Measurements from ENCODE around the gene CLEC18C.
"Not testable (repeated sequence)": the region's sequence is repeated elsewhere in the genome, so short reads cannot be mapped to it uniquely, and the experiment has no call there.

The CLEC18C gene

DNA sequence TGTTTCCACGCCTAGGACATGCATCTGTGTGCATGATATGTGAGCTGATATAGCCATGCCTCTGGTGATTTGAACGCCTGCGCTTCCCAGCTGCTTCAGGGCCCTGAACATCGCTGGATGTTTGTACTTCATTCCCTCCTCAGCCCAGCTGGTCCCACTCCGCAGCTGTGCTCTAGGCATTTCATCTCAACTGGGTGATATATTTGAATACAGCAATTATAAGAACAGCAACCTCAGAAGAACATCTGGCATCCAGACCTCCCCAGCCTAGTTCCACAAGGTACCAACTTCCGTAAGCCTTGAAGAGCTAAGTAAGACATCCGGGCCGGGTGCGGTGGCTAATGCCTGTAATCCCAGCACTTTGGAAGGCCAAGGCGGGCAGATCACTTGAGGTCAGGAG is 6.9 kb upstream of the CLEC18C start:
- ATAC-seq (replicated peaks); H3K4me3 Mint-ChIP-seq; DNase-seq; H3K27me3 Mint-ChIP-seq; H3K4me1 Mint-ChIP-seq (ENCODE audit: low read depth in 2 of 2); H3K27ac Mint-ChIP-seq; H3K9me3 Mint-ChIP-seq: not testable (repeated sequence)
- H3K36me3 Mint-ChIP-seq (ENCODE audit: insufficient read depth), result peaks cover 11% of the 10 kb centered on the region

DNA sequence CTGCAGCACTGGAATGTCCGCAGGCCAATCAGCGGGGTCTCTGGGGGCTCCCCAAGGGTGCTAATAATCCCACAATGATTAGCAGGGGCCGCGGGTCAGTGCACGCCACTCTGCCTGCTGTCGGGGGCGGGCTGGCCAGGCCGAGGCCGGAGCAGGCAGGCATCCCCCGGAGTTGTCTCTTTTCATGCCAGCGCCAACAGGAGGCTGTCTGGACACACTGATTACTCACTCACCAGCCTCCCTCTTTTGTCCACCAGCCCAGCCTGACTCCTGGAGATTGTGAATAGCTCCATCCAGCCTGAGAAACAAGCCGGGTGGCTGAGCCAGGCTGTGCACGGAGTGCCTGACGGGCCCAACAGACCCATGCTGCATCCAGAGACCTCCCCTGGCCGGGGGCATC is 329 bp downstream of the CLEC18C start:
- H3K27ac Mint-ChIP-seq; DNase-seq; H3K36me3 Mint-ChIP-seq (ENCODE audit: insufficient read depth); H3K9me3 Mint-ChIP-seq; H3K27me3 Mint-ChIP-seq; H3K4me3 Mint-ChIP-seq; H3K4me1 Mint-ChIP-seq (ENCODE audit: low read depth in 2 of 2); ATAC-seq (replicated peaks): not testable (repeated sequence)

DNA sequence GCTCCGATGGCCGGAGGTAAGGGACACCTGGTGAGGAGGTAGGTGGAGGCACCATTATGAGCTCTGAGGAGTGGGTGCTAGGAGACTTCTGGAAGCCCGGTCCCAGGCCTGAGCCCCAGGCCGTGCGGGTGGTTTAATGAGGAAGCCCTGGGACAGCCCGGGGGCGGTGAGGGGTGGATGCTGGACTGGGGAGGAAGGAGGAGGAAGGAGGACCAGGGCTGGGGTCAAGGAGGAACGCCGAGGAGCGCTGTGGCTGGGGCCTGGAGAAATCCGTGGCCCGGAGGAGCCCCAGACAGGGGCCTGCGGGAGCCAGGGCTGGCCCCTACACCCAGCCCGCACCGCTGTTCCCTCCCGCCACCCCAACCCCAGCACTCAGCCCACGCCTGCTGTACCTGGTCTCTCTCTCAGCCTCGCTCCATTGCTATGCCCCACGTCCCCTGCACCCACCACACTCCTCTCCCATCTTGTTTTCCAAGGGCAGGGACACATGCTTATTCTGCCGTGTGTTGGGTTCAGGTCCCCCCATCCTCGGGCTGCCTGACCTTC is 873 bp downstream of the CLEC18C start:
- H3K27ac Mint-ChIP-seq; H3K4me1 Mint-ChIP-seq (ENCODE audit: low read depth in 2 of 2); H3K36me3 Mint-ChIP-seq (ENCODE audit: insufficient read depth); H3K9me3 Mint-ChIP-seq; H3K4me3 Mint-ChIP-seq; H3K27me3 Mint-ChIP-seq; ATAC-seq (replicated peaks); DNase-seq: not testable (repeated sequence)

DNA sequence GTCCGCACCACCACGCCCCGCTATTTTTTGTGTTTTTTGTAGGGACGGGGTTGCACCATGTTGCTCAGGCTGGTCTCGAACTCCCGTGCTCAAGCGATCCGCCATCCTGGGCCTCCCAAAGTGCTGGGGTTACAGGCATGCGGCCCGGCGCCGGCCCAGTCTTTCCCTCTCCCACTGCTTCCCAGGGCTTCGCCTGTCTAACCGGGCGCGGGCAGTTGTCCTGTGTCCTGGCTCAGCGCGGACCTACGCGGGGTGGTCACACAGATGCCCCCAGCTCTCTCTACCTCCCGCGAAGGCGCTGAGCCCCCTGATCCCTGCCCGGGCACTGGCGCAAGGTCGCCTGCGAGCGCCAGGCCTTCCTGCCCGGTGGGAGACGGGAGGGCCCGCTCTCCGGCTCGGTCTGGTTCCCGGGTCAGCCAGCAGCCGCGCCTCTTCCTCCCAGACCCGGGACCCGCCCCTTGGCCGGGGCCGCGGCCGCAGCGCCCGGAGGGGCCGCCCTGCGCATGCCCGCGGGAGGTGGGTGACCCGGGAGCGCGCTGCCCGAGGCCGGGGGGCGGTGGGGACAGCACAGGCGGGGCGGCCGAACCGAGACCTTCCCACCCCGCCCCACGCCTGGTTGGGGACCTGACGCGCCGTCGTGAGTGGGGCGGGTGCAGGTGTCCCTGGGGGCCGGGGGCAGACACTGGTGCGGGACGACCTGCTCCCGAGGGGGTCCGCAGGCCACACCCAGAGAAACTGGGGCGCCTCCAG is 14.4 kb downstream of the CLEC18C start:
- not testable (repeated sequence) for H3K27me3 Mint-ChIP-seq; H3K9me3 Mint-ChIP-seq; H3K4me3 Mint-ChIP-seq; DNase-seq; H3K27ac Mint-ChIP-seq; H3K4me1 Mint-ChIP-seq (ENCODE audit: low read depth in 2 of 2); H3K36me3 Mint-ChIP-seq (ENCODE audit: insufficient read depth)
- ATAC-seq (replicated peaks), result peak; percentile 31

DNA sequence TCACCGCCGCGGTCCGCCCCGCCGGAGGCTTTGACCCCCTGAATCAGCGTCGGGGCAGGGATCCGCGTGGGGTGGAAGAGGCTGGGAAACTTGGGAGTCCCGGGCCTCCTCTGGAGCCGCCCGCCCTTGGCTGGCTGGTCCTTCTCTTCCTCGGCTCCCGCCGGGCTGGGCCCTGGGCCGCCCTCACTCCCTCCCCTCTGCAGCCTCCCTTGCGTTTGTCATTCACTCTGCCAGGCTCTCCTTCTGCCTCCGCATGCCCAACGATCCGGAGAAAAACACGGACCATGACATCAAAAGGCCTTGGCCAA is 15.0 kb downstream of the CLEC18C start:
- DNase-seq; H3K9me3 Mint-ChIP-seq; ATAC-seq (replicated peaks); H3K4me3 Mint-ChIP-seq; H3K4me1 Mint-ChIP-seq (ENCODE audit: low read depth in 2 of 2); H3K36me3 Mint-ChIP-seq (ENCODE audit: insufficient read depth); H3K27me3 Mint-ChIP-seq; H3K27ac Mint-ChIP-seq: not testable (repeated sequence)

DNA sequence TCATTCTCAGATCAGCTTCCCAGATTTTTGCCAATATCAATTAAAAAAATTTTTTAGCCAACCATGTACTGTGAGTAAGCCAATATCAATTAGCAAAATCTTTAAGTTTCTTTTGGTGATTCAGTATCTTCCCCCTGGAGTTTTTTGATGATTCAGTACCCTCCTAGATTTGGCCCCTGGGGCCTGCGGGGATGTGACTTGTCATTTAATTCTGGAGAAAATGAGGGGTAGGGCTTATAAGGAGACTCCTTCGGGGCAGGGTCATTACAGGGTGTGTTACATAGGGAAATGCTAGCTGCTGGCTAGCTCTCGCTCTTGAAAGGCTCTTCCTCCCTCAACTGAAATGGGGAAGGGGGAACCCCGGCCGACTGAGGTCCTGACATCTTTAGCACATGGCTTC is 17.0 kb downstream of the CLEC18C start:
- ATAC-seq (replicated peaks); H3K4me1 Mint-ChIP-seq (ENCODE audit: low read depth in 2 of 2): not testable (repeated sequence)

DNA sequence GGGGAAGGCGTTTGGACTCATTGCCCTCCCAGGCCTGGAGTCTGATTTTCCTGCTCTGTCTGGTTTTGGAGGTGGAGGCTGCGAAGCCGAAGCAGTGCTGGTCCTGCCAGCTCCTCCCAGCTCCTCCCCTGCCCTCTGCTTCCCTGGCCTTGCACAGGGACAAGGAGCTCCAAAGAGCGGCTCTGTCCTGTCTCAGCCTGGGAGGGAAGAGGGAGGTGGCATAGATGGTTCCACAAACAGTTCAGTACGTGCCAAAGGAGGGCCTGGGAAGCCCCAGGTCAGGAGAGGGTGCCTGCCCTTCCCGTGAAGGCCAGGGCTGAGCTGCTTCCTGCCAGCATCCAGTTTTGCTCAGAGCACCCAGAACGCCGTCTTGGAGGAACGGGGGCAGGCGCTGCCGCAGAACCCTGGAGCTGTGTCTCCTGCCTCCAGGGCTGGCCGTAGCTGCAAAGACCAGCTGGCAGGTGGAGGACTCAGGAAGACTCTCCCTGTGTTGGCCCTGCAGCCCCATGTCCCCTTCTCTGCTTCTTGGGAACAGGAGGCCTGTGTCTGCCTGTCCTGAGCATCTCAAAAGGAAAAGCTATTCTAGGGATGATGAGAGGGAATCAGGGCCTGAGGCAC is 23.2 kb downstream of the CLEC18C start:
- H3K4me3 Mint-ChIP-seq; H3K27me3 Mint-ChIP-seq; H3K36me3 Mint-ChIP-seq (ENCODE audit: insufficient read depth); H3K27ac Mint-ChIP-seq; H3K4me1 Mint-ChIP-seq (ENCODE audit: low read depth in 2 of 2); DNase-seq; ATAC-seq (replicated peaks); H3K9me3 Mint-ChIP-seq: not testable (repeated sequence)

More for the DNA sequence above, 17.0 kb downstream of the CLEC18C start:
- not testable (repeated sequence) for H3K4me3 Mint-ChIP-seq; H3K9me3 Mint-ChIP-seq; H3K27ac Mint-ChIP-seq; H3K36me3 Mint-ChIP-seq (ENCODE audit: insufficient read depth); DNase-seq; H3K27me3 Mint-ChIP-seq

DNA sequence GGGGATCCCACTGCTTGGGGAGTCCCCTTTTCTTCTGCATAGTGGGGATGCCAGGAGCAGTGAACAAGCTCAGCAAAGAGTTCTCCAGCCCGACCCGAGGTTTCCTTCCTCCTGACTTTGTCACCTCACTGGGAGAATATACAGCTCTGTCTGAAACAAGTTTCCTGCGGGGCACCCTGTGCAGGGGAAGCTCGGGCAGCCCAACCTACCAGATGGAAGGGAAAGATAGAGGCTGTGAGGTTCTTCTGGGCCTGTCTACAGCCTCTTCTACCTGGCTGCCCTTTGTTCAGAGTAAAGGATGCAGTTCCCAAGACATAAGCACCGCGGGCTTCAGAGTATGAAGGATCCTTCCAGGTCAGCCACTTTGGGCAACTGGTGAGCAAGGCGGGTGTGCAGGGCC is 24.0 kb downstream of the CLEC18C start:
- not testable (repeated sequence) for H3K4me3 Mint-ChIP-seq; H3K36me3 Mint-ChIP-seq (ENCODE audit: insufficient read depth)

DNA sequence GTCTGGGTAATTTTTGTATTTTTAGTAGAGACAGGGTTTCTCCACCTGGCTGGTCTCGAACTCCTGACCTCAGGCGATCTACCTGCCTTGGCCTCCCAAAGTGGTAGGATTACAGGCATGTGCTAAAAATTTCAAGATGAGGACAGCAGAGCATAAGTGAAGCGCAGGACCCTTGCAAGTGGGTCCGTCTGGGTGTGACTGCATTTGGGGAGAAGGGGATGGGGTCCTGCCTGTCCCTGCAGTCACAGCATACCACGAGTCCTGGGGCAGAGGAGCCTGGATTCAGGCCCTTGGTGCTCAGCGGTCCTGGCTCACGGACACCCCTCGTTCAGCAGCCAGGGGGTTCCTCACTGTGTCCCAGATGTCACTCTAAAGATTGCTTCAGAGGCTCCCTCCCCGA is 24.6 kb downstream of the CLEC18C start:
- not testable (repeated sequence) for DNase-seq; H3K27me3 Mint-ChIP-seq; ATAC-seq (replicated peaks); H3K27ac Mint-ChIP-seq; H3K4me3 Mint-ChIP-seq; H3K36me3 Mint-ChIP-seq (ENCODE audit: insufficient read depth); H3K4me1 Mint-ChIP-seq (ENCODE audit: low read depth in 2 of 2); H3K9me3 Mint-ChIP-seq

More for the DNA sequence above, 24.0 kb downstream of the CLEC18C start:
- ATAC-seq (replicated peaks); H3K27me3 Mint-ChIP-seq; DNase-seq; H3K4me1 Mint-ChIP-seq (ENCODE audit: low read depth in 2 of 2); H3K9me3 Mint-ChIP-seq; H3K27ac Mint-ChIP-seq: not testable (repeated sequence)

DNA sequence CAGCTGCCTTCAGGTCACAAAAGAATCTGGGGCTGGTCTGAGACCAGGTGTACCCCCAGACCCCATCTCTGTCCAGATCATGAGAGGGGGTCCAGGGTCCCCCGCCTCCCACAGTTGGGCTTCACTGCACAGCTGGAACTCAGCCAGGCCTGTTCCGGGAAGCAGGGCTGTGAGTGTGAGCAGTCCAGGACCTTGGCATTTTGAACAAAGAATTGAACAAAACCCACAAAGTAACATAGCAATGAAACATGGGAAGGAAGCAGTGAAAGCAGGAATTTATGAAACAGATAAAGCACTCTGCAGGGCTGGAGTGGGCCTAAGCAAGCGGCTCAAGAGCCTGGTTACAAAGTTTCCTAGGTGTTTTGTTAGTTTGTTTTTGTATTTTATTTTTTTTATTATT is 25.1 kb downstream of the CLEC18C start:
- not testable (repeated sequence) for H3K4me3 Mint-ChIP-seq; H3K27ac Mint-ChIP-seq; ATAC-seq (replicated peaks); H3K9me3 Mint-ChIP-seq; H3K27me3 Mint-ChIP-seq; H3K4me1 Mint-ChIP-seq (ENCODE audit: low read depth in 2 of 2); DNase-seq; H3K36me3 Mint-ChIP-seq (ENCODE audit: insufficient read depth)

DNA sequence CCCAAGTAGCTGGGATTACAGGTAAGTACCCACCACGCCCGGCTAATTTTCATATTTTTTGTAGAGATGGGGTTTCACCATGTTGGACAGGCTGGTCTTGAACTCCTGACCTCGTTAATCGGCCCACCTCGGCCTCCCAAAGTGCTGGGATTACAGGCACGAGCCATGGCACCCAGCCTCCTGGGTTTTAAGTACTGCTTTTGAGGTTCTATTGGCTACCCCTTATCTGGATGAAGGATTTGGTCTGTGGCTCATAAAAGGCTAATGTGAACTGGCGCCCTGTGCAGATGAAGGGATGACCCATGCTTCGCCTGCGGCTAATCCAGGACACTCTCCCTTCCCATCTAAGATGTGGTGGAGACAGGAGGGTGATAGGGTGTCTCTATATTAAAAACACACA is 25.6 kb downstream of the CLEC18C start:
- not testable (repeated sequence) for H3K36me3 Mint-ChIP-seq (ENCODE audit: insufficient read depth); DNase-seq; H3K4me1 Mint-ChIP-seq (ENCODE audit: low read depth in 2 of 2); H3K4me3 Mint-ChIP-seq; ATAC-seq (replicated peaks); H3K27ac Mint-ChIP-seq; H3K9me3 Mint-ChIP-seq; H3K27me3 Mint-ChIP-seq

DNA sequence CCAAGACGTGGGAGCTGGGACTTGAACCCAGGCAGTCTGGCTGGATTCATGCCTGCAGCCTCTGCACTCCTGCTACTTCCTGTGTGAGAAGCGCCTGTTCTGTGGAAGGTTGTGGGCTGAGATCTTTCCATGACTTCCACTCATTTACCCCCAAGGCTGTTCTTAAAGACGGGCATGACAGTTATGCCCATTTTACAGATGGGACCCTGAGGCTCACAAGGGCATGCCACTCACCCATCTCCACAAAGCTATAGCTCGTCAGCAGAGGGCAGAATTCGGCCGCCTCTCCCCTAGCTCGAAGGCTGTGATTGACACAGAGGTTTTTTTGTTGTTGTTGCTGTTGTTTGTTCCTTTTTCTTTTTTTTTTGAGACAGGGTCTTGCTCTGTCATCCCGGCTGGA is 26.5 kb downstream of the CLEC18C start:
- H3K4me3 Mint-ChIP-seq; H3K27me3 Mint-ChIP-seq; H3K36me3 Mint-ChIP-seq (ENCODE audit: insufficient read depth): not testable (repeated sequence)

DNA sequence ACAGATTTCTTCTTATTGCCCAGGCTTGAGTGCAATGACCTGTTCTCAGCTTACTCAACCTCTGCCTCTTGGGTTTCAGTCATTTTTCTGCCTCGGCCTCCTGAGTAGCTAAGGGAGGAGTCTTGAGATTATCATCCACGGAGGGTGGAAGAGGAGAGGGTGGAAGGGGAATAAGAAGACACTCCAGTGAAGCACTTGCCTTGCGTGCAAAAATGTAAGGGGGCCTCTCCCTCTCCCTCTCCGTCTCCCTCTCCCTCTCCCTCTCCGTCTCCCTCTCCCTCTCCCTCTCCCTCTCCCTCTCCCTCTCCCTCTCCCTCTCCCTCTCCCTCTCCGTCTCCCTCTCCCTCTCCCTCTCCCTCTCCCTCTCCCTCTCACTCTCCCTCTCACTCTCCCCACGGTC is 29.9 kb downstream of the CLEC18C start:
- H3K27ac Mint-ChIP-seq; ATAC-seq (replicated peaks): not testable (repeated sequence)

More for the DNA sequence above, 26.5 kb downstream of the CLEC18C start:
- not testable (repeated sequence) for H3K27ac Mint-ChIP-seq; H3K9me3 Mint-ChIP-seq; DNase-seq; H3K4me1 Mint-ChIP-seq (ENCODE audit: low read depth in 2 of 2); ATAC-seq (replicated peaks)

DNA sequence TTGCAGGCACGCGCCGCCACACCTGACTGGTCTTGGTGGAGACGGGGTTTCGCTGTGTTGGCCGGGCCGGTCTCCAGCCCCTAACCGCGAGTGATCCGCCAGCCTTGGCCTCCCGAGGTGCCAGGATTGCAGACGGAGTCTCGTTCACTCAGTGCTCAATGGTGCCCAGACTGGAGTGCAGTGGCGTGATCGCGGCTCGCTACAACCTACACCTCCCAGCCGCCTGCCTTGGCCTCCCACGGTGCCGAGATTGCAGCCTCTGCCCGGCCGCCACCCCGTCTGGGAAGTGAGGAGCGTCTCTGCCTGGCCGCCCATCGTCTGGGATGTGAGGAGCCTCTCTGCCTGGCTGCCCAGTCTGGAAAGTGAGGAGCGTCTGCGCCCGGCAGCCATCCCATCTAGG is 30.4 kb downstream of the CLEC18C start:
- ATAC-seq (replicated peaks); DNase-seq; H3K27me3 Mint-ChIP-seq; H3K27ac Mint-ChIP-seq; H3K9me3 Mint-ChIP-seq; H3K4me3 Mint-ChIP-seq; H3K4me1 Mint-ChIP-seq (ENCODE audit: low read depth in 2 of 2): not testable (repeated sequence)
- peaks cover 12% of the 10 kb centered on the region for H3K36me3 Mint-ChIP-seq (ENCODE audit: insufficient read depth)

More for the DNA sequence above, 29.9 kb downstream of the CLEC18C start:
- DNase-seq; H3K9me3 Mint-ChIP-seq; H3K4me3 Mint-ChIP-seq; H3K27me3 Mint-ChIP-seq; H3K4me1 Mint-ChIP-seq (ENCODE audit: low read depth in 2 of 2): not testable (repeated sequence)
- H3K36me3 Mint-ChIP-seq (ENCODE audit: insufficient read depth), result peaks cover 12% of the 10 kb centered on the region

Measured in effector memory CD8-positive, alpha-beta T cell (primary cell).